BJ (cell line): Measurements from ENCODE around the gene CSNK1D. TPM values are rescaled to one million over a fixed set of nuclear protein-coding genes. Genes with fewer than 3 reads are reported as not detected.

Experiments used
- CTCF ChIA-PET: fragments of 350-600 bp; formaldehyde crosslinking; extraction: SDS; loops from one replicate; lab custom pipeline; 2021; ENCODE audit warnings: antibody characterized with exemption, inconsistent platforms; lab: Yijun Ruan, JAX
- POLR2A ChIA-PET: fragments of 300-600 bp; sonication (Branson Sonifier 250); formaldehyde crosslinking; extraction: SDS; loops from one replicate; lab custom pipeline; 2021; ENCODE audit warnings: antibody characterized with exemption; lab: Charles Lee
- DNase-seq: peaks from one replicate; pipeline ENCODE4 v3.0.0-alpha.2; 2011; ENCODE audit warnings: low read depth
- H3K27me3 ChIP-seq: 2 replicates; pipeline ENCODE4 v1.6.0; 2011; ENCODE audit warnings: low read length; ENCODE audit not compliant: control insufficient read depth, insufficient read depth
- H3K36me3 ChIP-seq: 2 replicates; pipeline ENCODE4 v1.5.1; 2011; ENCODE audit warnings: low read length; ENCODE audit not compliant: control insufficient read depth, insufficient read depth
- H3K4me3 ChIP-seq: 2 replicates; pipeline ENCODE4 v1.5.1; 2011; ENCODE audit warnings: low read depth, mild to moderate bottlenecking, control low read depth, low read length
- polyA plus RNA-seq: library from polyadenylated mRNA; depleted of rRNA; stranded (reverse); fragments of >200 nt; gene quantifications from 2 replicates; pipeline ENCODE4 v1.2.3, GENCODE V29; 2011
- TF ChIP-seq, protein P1 (sequence below): IDR thresholded peaks from 2 replicates; pipeline ENCODE4 v1.5.1; 2011; ENCODE audit warnings: low read depth, mild to moderate bottlenecking, control low read depth, inconsistent platforms, low read length, moderate library complexity; ENCODE audit not compliant: insufficient read depth

The CSNK1D gene
- polyA plus RNA-seq, 1 experiment, result 118 TPM

- no peaks in the 10 kb centered on the region for H3K27me3 ChIP-seq
- TF ChIP-seq, protein P1, sequence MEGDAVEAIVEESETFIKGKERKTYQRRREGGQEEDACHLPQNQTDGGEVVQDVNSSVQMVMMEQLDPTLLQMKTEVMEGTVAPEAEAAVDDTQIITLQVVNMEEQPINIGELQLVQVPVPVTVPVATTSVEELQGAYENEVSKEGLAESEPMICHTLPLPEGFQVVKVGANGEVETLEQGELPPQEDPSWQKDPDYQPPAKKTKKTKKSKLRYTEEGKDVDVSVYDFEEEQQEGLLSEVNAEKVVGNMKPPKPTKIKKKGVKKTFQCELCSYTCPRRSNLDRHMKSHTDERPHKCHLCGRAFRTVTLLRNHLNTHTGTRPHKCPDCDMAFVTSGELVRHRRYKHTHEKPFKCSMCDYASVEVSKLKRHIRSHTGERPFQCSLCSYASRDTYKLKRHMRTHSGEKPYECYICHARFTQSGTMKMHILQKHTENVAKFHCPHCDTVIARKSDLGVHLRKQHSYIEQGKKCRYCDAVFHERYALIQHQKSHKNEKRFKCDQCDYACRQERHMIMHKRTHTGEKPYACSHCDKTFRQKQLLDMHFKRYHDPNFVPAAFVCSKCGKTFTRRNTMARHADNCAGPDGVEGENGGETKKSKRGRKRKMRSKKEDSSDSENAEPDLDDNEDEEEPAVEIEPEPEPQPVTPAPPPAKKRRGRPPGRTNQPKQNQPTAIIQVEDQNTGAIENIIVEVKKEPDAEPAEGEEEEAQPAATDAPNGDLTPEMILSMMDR, result no peak
- no peak overlapping the region for H3K4me3 ChIP-seq
- DNase-seq, result no peak
- CTCF ChIA-PET, result interaction anchor here (0.8 to 7.5 kb wide), 2 partner anchors 35 to 39 kb away, joined by 3 to 52 read pairs; no protein-coding TSS in a partner anchor
- H3K36me3 ChIP-seq, result peaks cover 64% of the 10 kb centered on the region
- POLR2A ChIA-PET, result no interaction called here
Observed at GRCh38 chr17:82239926-82240505, 33.5 kb downstream of the CSNK1D start.

- Histone ChIP-seq H3K36me3 (peaks cover 64% of the 10 kb centered on the region), H3K27me3 (no peaks in the 10 kb centered on the region), H3K4me3 (no peak overlapping the region)
- TF ChIP-seq, protein P1, result no peak
- DNase-seq, result no peak
- CTCF ChIA-PET, result interaction anchor here (1.8 to 7.5 kb wide), 2 partner anchors 34 to 209 kb away, joined by 7 to 52 read pairs; no protein-coding TSS in a partner anchor
- POLR2A ChIA-PET, result no interaction called here
Observed at GRCh38 chr17:82239401-82239925, 34.0 kb downstream of the CSNK1D start.

DNA sequence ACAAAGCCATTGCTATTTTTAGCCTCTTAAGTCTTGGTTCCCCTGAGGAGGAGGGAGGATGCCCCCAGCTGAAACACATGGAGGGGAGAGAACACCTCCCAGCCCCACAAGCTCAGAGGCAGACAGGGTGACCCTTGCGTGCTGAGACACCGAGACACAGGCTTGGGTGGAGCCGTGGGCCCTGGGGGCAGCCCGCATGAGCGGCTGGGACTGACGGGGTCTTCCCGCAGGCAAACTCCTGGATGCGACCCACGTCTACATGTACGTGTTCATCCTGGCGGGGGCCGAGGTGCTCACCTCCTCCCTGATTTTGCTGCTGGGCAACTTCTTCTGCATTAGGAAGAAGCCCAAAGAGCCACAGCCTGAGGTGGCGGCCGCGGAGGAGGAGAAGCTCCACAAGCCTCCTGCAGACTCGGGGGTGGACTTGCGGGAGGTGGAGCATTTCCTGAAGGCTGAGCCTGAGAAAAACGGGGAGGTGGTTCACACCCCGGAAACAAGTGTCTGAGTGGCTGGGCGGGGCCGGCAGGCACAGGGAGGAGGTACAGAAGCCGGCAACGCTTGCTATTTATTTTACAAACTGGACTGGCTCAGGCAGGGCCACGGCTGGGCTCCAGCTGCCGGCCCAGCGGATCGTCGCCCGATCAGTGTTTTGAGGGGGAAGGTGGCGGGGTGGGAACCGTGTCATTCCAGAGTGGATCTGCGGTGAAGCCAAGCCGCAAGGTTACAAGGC is 34.9 kb downstream of the CSNK1D start:
- Histone ChIP-seq H3K27me3 (no peaks in the 10 kb centered on the region), H3K36me3 (peaks cover 59% of the 10 kb centered on the region), H3K4me3 (no peak overlapping the region)
- DNase-seq, result peak; percentile 72
- ChIA-PET POLR2A (no interaction called here), CTCF (interaction anchor here (1.8 to 7.5 kb wide), 2 partner anchors 34 to 208 kb away, joined by 7 to 52 read pairs; no protein-coding TSS in a partner anchor)
- TF ChIP-seq, protein P1, result no peak

DNA sequence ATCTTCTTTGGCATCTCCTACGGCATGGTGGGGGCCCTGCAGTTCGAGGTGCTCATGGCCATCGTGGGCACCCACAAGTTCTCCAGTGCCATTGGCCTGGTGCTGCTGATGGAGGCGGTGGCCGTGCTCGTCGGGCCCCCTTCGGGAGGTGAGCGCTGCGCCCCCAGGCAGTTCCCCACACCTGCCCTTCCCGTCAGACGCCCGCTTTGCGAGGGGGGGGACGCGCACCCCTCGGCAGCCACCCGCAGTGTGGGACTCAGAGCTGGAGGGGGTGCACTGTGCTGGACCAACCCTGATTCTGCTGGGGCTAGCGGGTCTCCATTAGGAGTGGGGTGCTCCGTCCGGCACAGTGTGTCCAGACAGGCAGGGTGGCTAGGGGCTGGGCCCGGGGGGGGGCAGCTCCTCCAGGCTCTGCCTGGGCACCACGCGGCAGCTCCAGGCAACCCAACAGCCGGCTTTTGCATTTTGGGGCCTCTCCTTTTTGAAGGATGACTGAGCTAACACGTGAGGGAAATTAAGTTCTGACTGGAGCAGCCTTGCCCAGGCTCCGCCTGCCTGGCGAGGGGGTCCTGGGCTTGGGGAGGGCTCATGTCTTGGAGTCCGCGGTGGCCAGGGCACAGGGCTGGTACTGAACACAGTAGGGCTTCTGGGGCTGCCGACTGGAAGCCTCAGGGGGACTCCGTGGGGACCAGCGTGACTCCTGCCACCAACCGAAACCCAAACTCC is 35.6 kb downstream of the CSNK1D start:
- H3K36me3 ChIP-seq, result peaks cover 61% of the 10 kb centered on the region
- POLR2A ChIA-PET, result no interaction called here

More for the DNA sequence above, 35.6 kb downstream of the CSNK1D start:
- no peak for DNase-seq
- TF ChIP-seq, protein P1, result no peak
- no peak overlapping the region for H3K4me3 ChIP-seq
- CTCF ChIA-PET, result interaction anchor here (1.8 to 7.5 kb wide), 2 partner anchors 33 to 208 kb away, joined by 7 to 52 read pairs; no protein-coding TSS in a partner anchor
- no peaks in the 10 kb centered on the region for H3K27me3 ChIP-seq
